BJ (cell line): Measurements from ENCODE around the gene TSHZ2. TPM values are rescaled to one million over a fixed set of nuclear protein-coding genes. Genes with fewer than 3 reads are reported as not detected.

Experiments
- CTCF ChIA-PET: fragments of 350-600 bp; formaldehyde crosslinking; extraction: SDS; loops from one replicate; lab custom pipeline; 2021; ENCODE audit warnings: antibody characterized with exemption, inconsistent platforms; lab: Yijun Ruan, JAX
- POLR2A ChIA-PET: fragments of 300-600 bp; sonication (Branson Sonifier 250); formaldehyde crosslinking; extraction: SDS; loops from one replicate; lab custom pipeline; 2021; ENCODE audit warnings: antibody characterized with exemption; lab: Charles Lee
- DNase-seq: peaks from one replicate; pipeline ENCODE4 v3.0.0-alpha.2; 2011; ENCODE audit warnings: low read depth
- H3K27me3 ChIP-seq: 2 replicates; pipeline ENCODE4 v1.6.0; 2011; ENCODE audit warnings: low read length; ENCODE audit not compliant: control insufficient read depth, insufficient read depth
- H3K36me3 ChIP-seq: 2 replicates; pipeline ENCODE4 v1.5.1; 2011; ENCODE audit warnings: low read length; ENCODE audit not compliant: control insufficient read depth, insufficient read depth
- H3K4me3 ChIP-seq: 2 replicates; pipeline ENCODE4 v1.5.1; 2011; ENCODE audit warnings: low read depth, mild to moderate bottlenecking, control low read depth, low read length
- CTCF ChIP-seq: IDR thresholded peaks from 2 replicates; pipeline ENCODE4 v1.5.1; 2011; ENCODE audit warnings: low read depth, mild to moderate bottlenecking, control low read depth, inconsistent platforms, low read length, moderate library complexity; ENCODE audit not compliant: insufficient read depth
- polyA plus RNA-seq: library from polyadenylated mRNA; depleted of rRNA; stranded (reverse); fragments of >200 nt; gene quantifications from 2 replicates; pipeline ENCODE4 v1.2.3, GENCODE V29; 2011

The TSHZ2 gene
- polyA plus RNA-seq, 1 experiment, result not detected

- ChIA-PET POLR2A (no interaction called here), CTCF (no interaction called here)
- no peak for TF ChIP-seq CTCF
- DNase-seq, result no peak
- H3K36me3 ChIP-seq, result no peaks in the 10 kb centered on the region
- no peaks in the 10 kb centered on the region for H3K27me3 ChIP-seq
- H3K4me3 ChIP-seq, result no peak overlapping the region
Measured at GRCh38 chr20:53097371-53097770, 125.2 kb downstream of the TSHZ2 start.

GRCh38 chr20:53097791-53098190 is 125.6 kb downstream of the TSHZ2 start:
- Histone ChIP-seq H3K27me3 (no peaks in the 10 kb centered on the region), H3K36me3 (no peaks in the 10 kb centered on the region), H3K4me3 (no peak overlapping the region)
- CTCF ChIA-PET, result no interaction called here
- no peak for TF ChIP-seq CTCF
- no peak for DNase-seq
- POLR2A ChIA-PET, result no interaction called here

GRCh38 chr20:53098621-53099020 is 126.5 kb downstream of the TSHZ2 start:
- no peak for TF ChIP-seq CTCF
- Histone ChIP-seq H3K36me3 (no peaks in the 10 kb centered on the region), H3K27me3 (no peaks in the 10 kb centered on the region), H3K4me3 (no peak overlapping the region)
- POLR2A ChIA-PET, result no interaction called here
- CTCF ChIA-PET, result no interaction called here
- DNase-seq, result no peak

- no peak for TF ChIP-seq CTCF
- H3K4me3 ChIP-seq, result no peak overlapping the region
- no peak for DNase-seq
- CTCF ChIA-PET, result no interaction called here
- no peaks in the 10 kb centered on the region for H3K27me3 ChIP-seq
- POLR2A ChIA-PET, result no interaction called here
- H3K36me3 ChIP-seq, result no peaks in the 10 kb centered on the region
Measured at GRCh38 chr20:53099856-53100255, 127.7 kb downstream of the TSHZ2 start.

GRCh38 chr20:53100476-53100911 is 128.3 kb downstream of the TSHZ2 start:
- Histone ChIP-seq H3K27me3 (no peaks in the 10 kb centered on the region), H3K36me3 (no peaks in the 10 kb centered on the region), H3K4me3 (no peak overlapping the region)
- no peak for TF ChIP-seq CTCF
- POLR2A ChIA-PET, result no interaction called here
- no peak for DNase-seq
- CTCF ChIA-PET, result no interaction called here
